NCI-H1930 (cell line): ENCODE measurements around the gene DSG2.

Experiments used
- DNase-seq, 2 experiments: peaks; one replicate each; lab custom pipeline; 2025; lab: John Stamatoyannopoulos, UW

DSG2 gene

DNA sequence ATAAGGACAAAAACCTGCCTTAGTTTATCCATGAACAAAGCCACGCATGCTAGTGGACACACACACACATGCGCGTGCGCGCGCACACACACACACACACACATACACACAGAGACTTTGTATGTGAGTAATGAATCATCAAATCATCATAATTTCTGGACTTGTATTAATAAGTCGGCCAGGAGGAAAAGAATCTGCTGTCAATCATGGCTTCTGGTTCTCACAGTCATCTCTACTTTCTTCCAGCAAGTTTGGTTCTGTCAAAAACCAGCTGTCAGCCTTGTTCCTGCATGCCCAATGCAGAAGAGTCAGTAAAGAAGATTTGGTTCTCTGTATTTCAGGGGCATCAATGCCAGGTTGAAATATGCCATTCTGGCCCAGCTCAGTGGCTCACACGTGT, 92.6 kb downstream of the DSG2 start:
- DNase-seq: no peak

DNA sequence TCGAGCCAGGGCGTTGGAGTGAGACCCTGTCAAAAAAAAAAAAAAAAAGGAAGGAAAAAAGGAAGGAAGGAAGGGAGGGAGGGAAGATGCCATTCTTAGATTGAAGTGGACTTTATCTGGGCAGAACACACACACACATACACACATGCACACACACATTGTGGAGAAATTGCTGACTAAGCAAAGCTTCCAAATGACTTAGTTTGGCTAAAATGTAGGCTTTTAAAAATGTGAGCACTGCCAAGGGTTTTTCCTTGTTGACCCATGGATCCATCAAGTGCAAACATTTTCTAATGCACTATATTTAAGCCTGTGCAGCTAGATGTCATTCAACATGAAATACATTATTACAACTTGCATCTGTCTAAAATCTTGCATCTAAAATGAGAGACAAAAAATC, 93.1 kb downstream of the DSG2 start:
- no peak for DNase-seq

DNA sequence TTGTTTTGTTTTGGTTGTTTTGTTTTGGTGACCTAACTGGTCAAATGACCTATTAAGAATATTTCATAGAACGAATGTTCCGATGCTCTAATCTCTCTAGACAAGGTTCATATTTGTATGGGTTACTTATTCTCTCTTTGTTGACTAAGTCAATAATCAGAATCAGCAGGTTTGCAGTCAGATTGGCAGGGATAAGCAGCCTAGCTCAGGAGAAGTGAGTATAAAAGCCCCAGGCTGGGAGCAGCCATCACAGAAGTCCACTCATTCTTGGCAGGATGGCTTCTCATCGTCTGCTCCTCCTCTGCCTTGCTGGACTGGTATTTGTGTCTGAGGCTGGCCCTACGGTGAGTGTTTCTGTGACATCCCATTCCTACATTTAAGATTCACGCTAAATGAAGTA, 93.7 kb downstream of the DSG2 start, which contains the start of gene TTR:
Gene TTR (plus strand): TSS at position 250 of the 400 bp plus-strand sequence. CDS start 26 bp downstream, at position 276.
- DNase-seq: no peak

DNA sequence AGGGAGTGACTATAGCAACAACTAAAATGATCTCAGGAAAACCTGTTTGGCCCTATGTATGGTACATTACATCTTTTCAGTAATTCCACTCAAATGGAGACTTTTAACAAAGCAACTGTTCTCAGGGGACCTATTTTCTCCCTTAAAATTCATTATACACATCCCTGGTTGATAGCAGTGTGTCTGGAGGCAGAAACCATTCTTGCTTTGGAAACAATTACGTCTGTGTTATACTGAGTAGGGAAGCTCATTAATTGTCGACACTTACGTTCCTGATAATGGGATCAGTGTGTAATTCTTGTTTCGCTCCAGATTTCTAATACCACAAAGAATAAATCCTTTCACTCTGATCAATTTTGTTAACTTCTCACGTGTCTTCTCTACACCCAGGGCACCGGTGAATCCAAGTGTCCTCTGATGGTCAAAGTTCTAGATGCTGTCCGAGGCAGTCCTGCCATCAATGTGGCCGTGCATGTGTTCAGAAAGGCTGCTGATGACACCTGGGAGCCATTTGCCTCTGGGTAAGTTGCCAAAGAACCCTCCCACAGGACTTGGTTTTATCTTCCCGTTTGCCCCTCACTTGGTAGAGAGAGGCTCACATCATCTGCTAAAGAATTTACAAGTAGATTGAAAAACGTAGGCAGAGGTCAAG, 94.7 kb downstream of the DSG2 start:
- DNase-seq: no peak

DNA sequence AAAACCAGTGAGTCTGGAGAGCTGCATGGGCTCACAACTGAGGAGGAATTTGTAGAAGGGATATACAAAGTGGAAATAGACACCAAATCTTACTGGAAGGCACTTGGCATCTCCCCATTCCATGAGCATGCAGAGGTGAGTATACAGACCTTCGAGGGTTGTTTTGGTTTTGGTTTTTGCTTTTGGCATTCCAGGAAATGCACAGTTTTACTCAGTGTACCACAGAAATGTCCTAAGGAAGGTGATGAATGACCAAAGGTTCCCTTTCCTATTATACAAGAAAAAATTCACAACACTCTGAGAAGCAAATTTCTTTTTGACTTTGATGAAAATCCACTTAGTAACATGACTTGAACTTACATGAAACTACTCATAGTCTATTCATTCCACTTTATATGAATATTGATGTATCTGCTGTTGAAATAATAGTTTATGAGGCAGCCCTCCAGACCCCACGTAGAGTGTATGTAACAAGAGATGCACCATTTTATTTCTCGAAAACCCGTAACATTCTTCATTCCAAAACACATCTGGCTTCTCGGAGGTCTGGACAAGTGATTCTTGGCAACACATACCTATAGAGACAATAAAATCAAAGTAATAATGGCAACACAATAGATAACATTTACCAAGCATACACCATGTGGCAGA, 97.3 kb downstream of the DSG2 start:
- no peak for DNase-seq

DNA sequence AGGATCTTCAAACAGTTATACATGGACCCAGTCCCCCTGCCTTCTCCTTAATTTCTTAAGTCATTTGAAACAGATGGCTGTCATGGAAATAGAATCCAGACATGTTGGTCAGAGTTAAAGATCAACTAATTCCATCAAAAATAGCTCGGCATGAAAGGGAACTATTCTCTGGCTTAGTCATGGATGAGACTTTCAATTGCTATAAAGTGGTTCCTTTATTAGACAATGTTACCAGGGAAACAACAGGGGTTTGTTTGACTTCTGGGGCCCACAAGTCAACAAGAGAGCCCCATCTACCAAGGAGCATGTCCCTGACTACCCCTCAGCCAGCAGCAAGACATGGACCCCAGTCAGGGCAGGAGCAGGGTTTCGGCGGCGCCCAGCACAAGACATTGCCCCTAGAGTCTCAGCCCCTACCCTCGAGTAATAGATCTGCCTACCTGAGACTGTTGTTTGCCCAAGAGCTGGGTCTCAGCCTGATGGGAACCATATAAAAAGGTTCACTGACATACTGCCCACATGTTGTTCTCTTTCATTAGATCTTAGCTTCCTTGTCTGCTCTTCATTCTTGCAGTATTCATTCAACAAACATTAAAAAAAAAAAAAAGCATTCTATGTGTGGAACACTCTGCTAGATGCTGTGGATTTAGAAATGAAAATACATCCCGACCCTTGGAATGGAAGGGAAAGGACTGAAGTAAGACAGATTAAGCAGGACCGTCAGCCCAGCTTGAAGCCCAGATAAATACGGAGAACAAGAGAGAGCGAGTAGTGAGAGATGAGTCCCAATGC, 98.3 kb downstream of the DSG2 start:
- no peak for DNase-seq

DNA sequence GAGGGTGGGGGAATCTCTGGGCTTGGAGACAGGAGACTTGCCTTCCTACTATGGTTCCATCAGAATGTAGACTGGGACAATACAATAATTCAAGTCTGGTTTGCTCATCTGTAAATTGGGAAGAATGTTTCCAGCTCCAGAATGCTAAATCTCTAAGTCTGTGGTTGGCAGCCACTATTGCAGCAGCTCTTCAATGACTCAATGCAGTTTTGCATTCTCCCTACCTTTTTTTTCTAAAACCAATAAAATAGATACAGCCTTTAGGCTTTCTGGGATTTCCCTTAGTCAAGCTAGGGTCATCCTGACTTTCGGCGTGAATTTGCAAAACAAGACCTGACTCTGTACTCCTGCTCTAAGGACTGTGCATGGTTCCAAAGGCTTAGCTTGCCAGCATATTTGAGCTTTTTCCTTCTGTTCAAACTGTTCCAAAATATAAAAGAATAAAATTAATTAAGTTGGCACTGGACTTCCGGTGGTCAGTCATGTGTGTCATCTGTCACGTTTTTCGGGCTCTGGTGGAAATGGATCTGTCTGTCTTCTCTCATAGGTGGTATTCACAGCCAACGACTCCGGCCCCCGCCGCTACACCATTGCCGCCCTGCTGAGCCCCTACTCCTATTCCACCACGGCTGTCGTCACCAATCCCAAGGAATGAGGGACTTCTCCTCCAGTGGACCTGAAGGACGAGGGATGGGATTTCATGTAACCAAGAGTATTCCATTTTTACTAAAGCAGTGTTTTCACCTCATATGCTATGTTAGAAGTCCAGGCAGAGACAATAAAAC, 100.2 kb downstream of the DSG2 start:
- DNase-seq: no peak
